GM12891 (cell line): ENCODE data around the gene FUT8.

Experiments used
- PAX5 ChIP-seq: IDR thresholded peaks from 2 replicates; pipeline ENCODE4 v1.6.1; 2011; ENCODE audit warnings: low read length, moderate library complexity, mild to moderate bottlenecking; ENCODE audit not compliant: insufficient read depth, severe bottlenecking
- POLR2A ChIP-seq: IDR thresholded peaks from 2 replicates; pipeline ENCODE4 v1.6.1; 2011; ENCODE audit warnings: low read depth, low read length, control low read depth
- POLR2AphosphoS5 ChIP-seq: IDR thresholded peaks from 2 replicates; pipeline ENCODE4 v1.6.1; 2011; ENCODE audit warnings: low read depth, low read length, control low read depth
- POU2F2 ChIP-seq: IDR thresholded peaks from 2 replicates; pipeline ENCODE4 v1.6.1; 2011; ENCODE audit warnings: low read depth, mild to moderate bottlenecking, control low read depth, low read length, moderate library complexity
- SPI1 ChIP-seq: IDR thresholded peaks from 2 replicates; pipeline ENCODE4 v1.6.1; 2011; ENCODE audit warnings: low read depth, low read length, control low read depth
- TAF1 ChIP-seq: IDR thresholded peaks from 2 replicates; pipeline ENCODE4 v1.6.1; 2011; ENCODE audit warnings: low read depth, low read length, control low read depth

DNA sequence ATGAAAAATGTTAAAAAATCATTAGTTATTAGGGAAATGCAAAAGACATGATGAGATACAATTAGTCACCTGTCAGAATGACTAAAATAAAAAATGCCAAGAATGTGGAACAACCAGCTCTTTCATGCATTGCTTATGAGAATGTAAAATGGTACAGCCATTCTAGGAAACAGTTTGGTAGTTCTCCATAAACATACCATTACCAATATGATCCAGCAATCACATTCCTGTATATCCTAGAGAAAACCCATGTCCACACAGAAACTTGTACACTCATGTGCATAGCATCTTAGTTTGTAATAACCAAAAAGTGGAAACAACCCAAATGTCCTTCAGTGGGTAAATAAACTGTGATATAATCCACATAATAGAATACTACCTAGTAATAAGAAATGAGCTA lies 245.7 kb downstream of the FUT8 start:
- TF ChIP-seq POLR2A (no peak), TAF1 (no peak), PAX5 (no peak), POLR2AphosphoS5 (no peak), POU2F2 (no peak), SPI1 (no peak)
